ENCODE measurements around the gene CTIF. TPM values are rescaled to one million over a fixed set of nuclear protein-coding genes. Genes with fewer than 3 reads are reported as not detected.

CTIF gene
- total RNA-seq, 2 donors from 2014 or later = 4.6 to 4.7 TPM

DNA sequence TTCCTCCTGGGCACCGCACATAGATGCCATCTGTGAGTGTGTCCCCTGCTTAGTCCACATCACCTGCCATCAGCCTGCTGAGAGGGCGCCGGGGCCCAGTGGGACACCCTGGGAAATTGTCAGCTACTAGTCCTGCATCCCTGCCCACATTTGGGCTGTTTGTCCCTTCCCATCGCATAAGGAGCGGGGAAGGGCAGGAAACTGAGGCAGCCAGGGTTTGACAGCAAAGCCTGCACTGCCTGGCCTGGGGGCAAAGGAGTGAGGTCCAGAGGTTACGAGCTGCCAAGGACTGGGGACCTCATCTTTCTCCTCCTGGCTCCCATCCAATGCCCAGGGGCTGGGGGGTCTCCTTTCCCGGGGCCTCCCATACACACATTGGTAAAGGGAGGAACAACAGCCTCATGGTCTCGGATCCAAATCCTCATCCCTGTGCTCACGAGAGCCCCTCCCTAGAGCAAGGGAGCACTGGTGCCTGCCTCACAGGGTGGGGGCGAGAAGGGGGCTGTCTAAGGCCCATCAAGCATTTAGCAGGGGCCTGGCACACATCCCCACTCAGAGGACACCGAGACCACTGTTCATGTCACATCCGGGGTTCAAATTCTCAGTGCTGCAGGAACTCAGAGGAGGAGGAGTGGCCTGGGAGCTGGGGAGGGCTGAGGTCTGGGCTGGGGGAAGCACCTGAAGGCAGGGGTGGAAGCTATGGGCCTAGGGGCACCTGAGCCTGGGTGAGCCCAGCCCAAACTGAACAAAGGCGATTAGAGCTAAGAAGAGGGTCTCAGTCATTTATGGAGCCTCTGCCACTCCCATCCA, 298.2 kb downstream of the CTIF start:
- no peaks in the 10 kb centered on the region for H3K36me3 Mint-ChIP-seq (ENCODE audit: insufficient read depth in 2 of 2)
- no peak for ATAC-seq (replicated peaks in 1 of 2)
- peaks cover 75% of the 10 kb centered on the region for H3K4me1 Mint-ChIP-seq (ENCODE audit: low read depth)
- H3K27me3 Mint-ChIP-seq (ENCODE audit: low read depth) = no peaks in the 10 kb centered on the region
- H3K9me3 Mint-ChIP-seq = no peaks in the 10 kb centered on the region
- no peak overlapping the region for H3K27ac Mint-ChIP-seq
- no peak overlapping the region for H3K4me3 Mint-ChIP-seq
- no peak for DNase-seq

DNA sequence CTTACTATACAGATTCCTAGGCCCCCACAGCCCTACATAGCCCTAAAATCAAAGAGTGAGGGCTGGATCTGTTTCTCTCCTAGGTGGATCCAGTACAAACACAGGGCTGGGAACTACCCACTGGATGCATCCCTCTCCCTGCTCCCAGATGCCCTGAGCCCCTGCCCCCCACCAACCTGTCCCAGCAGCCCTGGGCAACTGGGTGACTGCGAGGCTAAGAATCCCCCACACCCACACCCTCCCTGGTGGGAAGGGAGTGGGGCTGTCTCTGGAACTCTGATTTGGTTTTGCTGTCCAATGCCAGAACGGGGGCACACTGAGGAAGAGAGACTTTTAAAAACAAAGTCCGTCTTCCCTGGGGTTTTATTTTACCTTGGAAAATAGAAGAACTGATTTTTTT, 298.8 kb downstream of the CTIF start:
- Mint-ChIP-seq H3K9me3 (no peaks in the 10 kb centered on the region), H3K27me3 (ENCODE audit: low read depth) (no peaks in the 10 kb centered on the region), H3K36me3 (ENCODE audit: insufficient read depth in 2 of 2) (no peaks in the 10 kb centered on the region), H3K4me3 (no peak overlapping the region), H3K4me1 (ENCODE audit: low read depth) (peaks cover 75% of the 10 kb centered on the region), H3K27ac (no peak overlapping the region)
- ATAC-seq (replicated peaks in 1 of 2) = no peak
- no peak for DNase-seq

- Mint-ChIP-seq H3K27ac (no peak overlapping the region), H3K27me3 (ENCODE audit: low read depth) (no peaks in the 10 kb centered on the region), H3K4me3 (no peak overlapping the region), H3K36me3 (ENCODE audit: insufficient read depth in 2 of 2) (no peaks in the 10 kb centered on the region), H3K9me3 (no peaks in the 10 kb centered on the region), H3K4me1 (ENCODE audit: low read depth) (peaks cover 74% of the 10 kb centered on the region)
- ATAC-seq (replicated peaks in 1 of 2) = no peak
- DNase-seq = no peak
Measured at GRCh38 chr18:48838166-48838775, 299.4 kb downstream of the CTIF start.

GRCh38 chr18:48838921-48839818, 300.3 kb downstream of the CTIF start:
- H3K27me3 Mint-ChIP-seq (ENCODE audit: low read depth) = no peaks in the 10 kb centered on the region
- peak overlapping the region; percentile 30 for H3K27ac Mint-ChIP-seq

DNA sequence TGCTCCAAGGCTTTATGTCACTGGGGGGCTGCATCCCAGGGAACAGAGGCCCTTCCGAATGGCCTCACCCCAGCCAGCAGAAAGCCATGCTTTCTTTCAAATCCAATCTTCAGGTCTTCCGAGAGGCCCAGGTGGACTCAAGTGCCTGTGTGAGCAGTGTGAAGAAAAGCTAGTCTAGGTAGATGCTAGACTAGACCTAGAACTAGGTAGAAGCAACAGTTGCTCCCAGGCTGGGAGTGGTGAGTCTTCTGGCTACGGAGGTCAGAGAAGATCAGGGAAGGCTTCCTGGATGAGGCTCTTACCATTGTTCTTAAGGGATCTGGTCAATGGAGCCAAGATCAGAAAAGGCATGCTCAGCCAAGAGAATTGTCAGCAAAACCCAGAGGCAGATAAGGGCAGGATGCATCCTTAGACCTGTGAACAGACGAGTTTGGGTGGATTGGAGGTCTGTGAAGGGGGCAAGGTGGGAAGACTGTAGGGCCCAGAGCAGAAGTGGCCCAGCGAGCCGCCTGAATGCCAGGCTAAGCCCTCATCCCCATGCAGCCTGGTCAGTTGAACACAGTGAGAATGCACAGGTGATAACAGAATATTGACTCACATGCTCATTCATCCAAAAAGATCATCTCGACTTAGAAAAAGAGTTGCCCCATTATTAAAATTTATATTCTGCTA, 301.1 kb downstream of the CTIF start:
- H3K4me1 Mint-ChIP-seq (ENCODE audit: low read depth) = peaks cover 64% of the 10 kb centered on the region
- ATAC-seq (replicated peaks in 1 of 2) (no peak), DNase-seq (no peak)
- H3K27me3 Mint-ChIP-seq (ENCODE audit: low read depth) = no peaks in the 10 kb centered on the region
- H3K27ac Mint-ChIP-seq = peak overlapping the region; percentile 21
- H3K4me3 Mint-ChIP-seq = no peak overlapping the region
- no peaks in the 10 kb centered on the region for H3K9me3 Mint-ChIP-seq
- H3K36me3 Mint-ChIP-seq (ENCODE audit: insufficient read depth in 2 of 2) = no peaks in the 10 kb centered on the region

More at GRCh38 chr18:48838921-48839818, 300.3 kb downstream of the CTIF start:
- Mint-ChIP-seq H3K4me1 (ENCODE audit: low read depth) (peaks cover 72% of the 10 kb centered on the region), H3K9me3 (no peaks in the 10 kb centered on the region), H3K4me3 (peak overlapping the region; percentile 11 to 28), H3K36me3 (ENCODE audit: insufficient read depth in 2 of 2) (no peaks in the 10 kb centered on the region)
- ATAC-seq (replicated peaks in 1 of 2) = peak in 1 of 2 donors; percentile 30
- no peak for DNase-seq

- H3K27ac Mint-ChIP-seq = no peak overlapping the region
- no peak for DNase-seq
- ATAC-seq (replicated peaks in 1 of 2) = no peak
Measured at GRCh38 chr18:48840491-48840877, 301.7 kb downstream of the CTIF start.

GRCh38 chr18:48841381-48842258, 302.8 kb downstream of the CTIF start:
- Mint-ChIP-seq H3K9me3 (peaks cover 6 to 10% of the 10 kb centered on the region in 2 donors), H3K27ac (no peak overlapping the region), H3K27me3 (ENCODE audit: low read depth) (no peaks in the 10 kb centered on the region), H3K4me1 (ENCODE audit: low read depth) (peaks cover 49% of the 10 kb centered on the region), H3K4me3 (peak overlapping the region in 1 of 2 donors; percentile 25), H3K36me3 (ENCODE audit: insufficient read depth in 2 of 2) (peaks cover 0 to 2% of the 10 kb centered on the region in 2 donors)
- ATAC-seq (replicated peaks in 1 of 2) (no peak), DNase-seq (no peak)

More at GRCh38 chr18:48840491-48840877, 301.7 kb downstream of the CTIF start:
- Mint-ChIP-seq H3K4me3 (no peak overlapping the region), H3K36me3 (ENCODE audit: insufficient read depth in 2 of 2) (peaks cover 0 to 2% of the 10 kb centered on the region in 2 donors), H3K4me1 (ENCODE audit: low read depth) (peaks cover 59% of the 10 kb centered on the region), H3K9me3 (peaks cover 3% of the 10 kb centered on the region in 2 donors), H3K27me3 (ENCODE audit: low read depth) (no peaks in the 10 kb centered on the region)

DNA sequence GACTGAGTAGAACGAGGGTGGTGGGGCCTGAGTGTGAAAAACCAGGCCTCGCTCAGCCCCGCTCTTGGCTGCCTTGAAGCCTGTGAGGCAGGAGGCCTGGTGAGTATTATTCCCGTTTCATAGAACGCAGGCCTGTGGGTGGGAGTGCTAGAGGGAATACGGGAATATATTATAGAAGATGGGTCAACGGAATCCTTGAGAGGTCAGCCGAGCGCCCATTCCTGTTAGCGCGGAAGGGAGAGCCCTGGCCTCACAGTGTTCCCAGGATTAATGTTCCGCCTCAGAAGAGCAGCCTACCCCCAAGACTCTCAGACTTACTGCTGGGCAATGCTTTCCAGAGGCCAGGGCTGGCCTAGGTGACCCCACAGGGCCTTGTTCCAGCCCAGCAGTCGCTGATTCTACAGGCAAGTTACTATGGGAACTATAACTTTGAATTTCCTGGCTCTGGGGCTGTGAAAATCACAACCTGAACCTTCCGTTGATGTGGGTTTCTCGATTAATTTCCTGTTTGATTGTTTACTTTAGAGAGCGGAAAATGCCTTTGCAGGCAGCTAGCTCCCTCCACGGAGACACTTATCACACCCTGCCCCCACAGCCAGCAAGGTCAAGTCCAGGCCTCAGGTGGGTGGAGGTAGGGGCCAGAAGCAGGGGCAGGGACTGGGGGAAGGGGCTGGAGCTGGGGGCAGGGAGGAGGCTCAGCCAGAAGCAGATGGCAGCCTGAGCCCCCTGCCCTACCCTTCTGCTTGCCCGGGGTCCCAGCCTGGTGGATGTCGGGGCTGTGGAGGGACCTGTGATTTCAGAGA, 303.6 kb downstream of the CTIF start:
- peaks cover 49% of the 10 kb centered on the region for H3K4me1 Mint-ChIP-seq (ENCODE audit: low read depth)
- peak overlapping the region; percentile 44 for H3K27ac Mint-ChIP-seq
- ATAC-seq (replicated peaks in 1 of 2) = peak; percentile 52 to 54
- no peaks in the 10 kb centered on the region for H3K27me3 Mint-ChIP-seq (ENCODE audit: low read depth)
- DNase-seq = peak in 1 of 2 donors; percentile 36
- peak overlapping the region; percentile 19 to 25 for H3K4me3 Mint-ChIP-seq
- H3K36me3 Mint-ChIP-seq (ENCODE audit: insufficient read depth in 2 of 2) = peaks cover 0 to 2% of the 10 kb centered on the region in 2 donors
- H3K9me3 Mint-ChIP-seq = peaks cover 6 to 12% of the 10 kb centered on the region in 2 donors

DNA sequence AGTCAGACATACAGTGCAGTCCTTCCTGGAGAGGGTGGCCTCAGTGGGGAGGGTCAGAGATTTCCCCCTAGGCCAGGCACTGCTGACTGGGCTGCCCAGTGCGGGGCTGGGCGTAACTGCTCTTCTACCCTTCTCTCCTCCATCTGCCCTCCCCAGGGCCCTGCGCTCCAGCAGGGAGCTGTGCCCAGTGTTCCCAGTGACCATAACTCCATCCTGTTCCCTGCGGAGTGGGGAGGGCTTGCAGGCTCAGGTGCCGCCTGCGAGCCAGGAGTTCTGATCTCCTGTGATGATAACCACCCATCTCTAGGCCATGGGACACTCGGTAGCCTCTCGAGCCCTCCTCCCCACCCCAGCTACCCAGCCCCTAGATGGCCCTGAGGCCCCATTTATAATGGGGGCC, 304.3 kb downstream of the CTIF start:
- no peak overlapping the region for H3K27ac Mint-ChIP-seq
- H3K27me3 Mint-ChIP-seq (ENCODE audit: low read depth) = no peaks in the 10 kb centered on the region
- peaks cover 0 to 2% of the 10 kb centered on the region in 2 donors for H3K36me3 Mint-ChIP-seq (ENCODE audit: insufficient read depth in 2 of 2)
- H3K4me3 Mint-ChIP-seq = no peak overlapping the region
- H3K9me3 Mint-ChIP-seq = peaks cover 6 to 12% of the 10 kb centered on the region in 2 donors
- ATAC-seq (replicated peaks in 1 of 2) = peak; percentile 10 to 13
- no peak for DNase-seq
- H3K4me1 Mint-ChIP-seq (ENCODE audit: low read depth) = peaks cover 47% of the 10 kb centered on the region

- Mint-ChIP-seq H3K4me3 (no peak overlapping the region), H3K27ac (no peak overlapping the region), H3K27me3 (ENCODE audit: low read depth) (no peaks in the 10 kb centered on the region), H3K4me1 (ENCODE audit: low read depth) (peaks cover 44% of the 10 kb centered on the region), H3K9me3 (peaks cover 6 to 12% of the 10 kb centered on the region in 2 donors), H3K36me3 (ENCODE audit: insufficient read depth in 2 of 2) (peaks cover 0 to 2% of the 10 kb centered on the region in 2 donors)
- ATAC-seq (replicated peaks in 1 of 2) (no peak), DNase-seq (no peak)
Measured at GRCh38 chr18:48843596-48843995, 304.8 kb downstream of the CTIF start.

DNA sequence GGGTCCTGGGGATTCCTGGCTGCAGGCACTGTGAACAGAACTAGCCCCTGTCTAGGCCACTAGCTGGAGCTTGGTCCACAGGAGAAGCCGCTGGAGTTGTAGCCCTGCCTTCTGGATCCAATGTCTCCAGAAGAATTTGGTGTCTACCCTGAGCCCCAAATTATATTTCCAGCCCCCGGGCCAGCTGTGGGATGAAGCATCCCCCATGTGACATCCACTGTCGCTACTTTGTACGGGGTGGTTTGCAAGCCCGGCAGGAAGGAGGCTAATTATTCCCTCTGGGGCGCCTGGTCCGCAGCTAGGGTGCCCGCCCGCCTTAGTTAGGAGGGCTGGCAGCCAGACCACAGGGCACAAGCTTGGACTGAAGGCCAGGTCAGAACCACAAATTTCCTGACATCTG, 305.4 kb downstream of the CTIF start:
- peaks cover 38% of the 10 kb centered on the region for H3K4me1 Mint-ChIP-seq (ENCODE audit: low read depth)
- H3K36me3 Mint-ChIP-seq (ENCODE audit: insufficient read depth in 2 of 2) = peaks cover 0 to 2% of the 10 kb centered on the region in 2 donors
- H3K9me3 Mint-ChIP-seq = peaks cover 6 to 12% of the 10 kb centered on the region in 2 donors
- H3K4me3 Mint-ChIP-seq = no peak overlapping the region
- DNase-seq = no peak
- H3K27me3 Mint-ChIP-seq (ENCODE audit: low read depth) = no peaks in the 10 kb centered on the region
- H3K27ac Mint-ChIP-seq = no peak overlapping the region
- no peak for ATAC-seq (replicated peaks in 1 of 2)
